Measurements from ENCODE around the gene SH3BP2.

SH3BP2 gene

GRCh38 chr4:2856266-2856665, 63.4 kb downstream of the SH3BP2 start:
- no peak for DNase-seq (ENCODE audit: low spot score)

DNA sequence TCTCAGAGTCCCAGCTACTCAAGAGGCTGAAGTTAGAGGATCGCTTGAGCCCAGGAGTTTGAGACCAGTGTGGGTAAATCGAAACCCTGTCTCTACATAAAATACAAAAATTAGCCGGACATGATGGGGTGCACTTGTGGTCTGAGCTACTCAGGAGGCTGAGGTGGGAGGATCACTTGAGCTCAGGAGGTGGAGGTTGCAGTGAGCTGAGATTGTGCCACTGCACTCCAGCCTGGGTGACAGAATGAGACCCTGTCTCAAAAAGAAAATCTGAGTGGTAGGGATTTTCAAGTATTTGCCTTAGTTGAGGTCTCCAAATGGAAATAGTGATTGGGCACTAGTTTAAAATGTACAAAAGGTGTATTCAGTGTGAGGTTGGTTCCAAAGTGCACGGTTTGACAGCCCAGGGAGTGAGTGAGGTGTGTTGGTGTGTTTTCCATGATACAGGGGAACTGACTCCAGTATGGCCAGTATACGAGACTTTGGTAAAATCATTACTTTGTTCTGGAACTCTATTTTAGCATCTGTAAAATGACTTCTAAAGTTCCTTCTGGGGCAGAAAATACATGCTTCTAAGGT, 64.6 kb downstream of the SH3BP2 start:
- no peak for DNase-seq (ENCODE audit: low spot score)

DNA sequence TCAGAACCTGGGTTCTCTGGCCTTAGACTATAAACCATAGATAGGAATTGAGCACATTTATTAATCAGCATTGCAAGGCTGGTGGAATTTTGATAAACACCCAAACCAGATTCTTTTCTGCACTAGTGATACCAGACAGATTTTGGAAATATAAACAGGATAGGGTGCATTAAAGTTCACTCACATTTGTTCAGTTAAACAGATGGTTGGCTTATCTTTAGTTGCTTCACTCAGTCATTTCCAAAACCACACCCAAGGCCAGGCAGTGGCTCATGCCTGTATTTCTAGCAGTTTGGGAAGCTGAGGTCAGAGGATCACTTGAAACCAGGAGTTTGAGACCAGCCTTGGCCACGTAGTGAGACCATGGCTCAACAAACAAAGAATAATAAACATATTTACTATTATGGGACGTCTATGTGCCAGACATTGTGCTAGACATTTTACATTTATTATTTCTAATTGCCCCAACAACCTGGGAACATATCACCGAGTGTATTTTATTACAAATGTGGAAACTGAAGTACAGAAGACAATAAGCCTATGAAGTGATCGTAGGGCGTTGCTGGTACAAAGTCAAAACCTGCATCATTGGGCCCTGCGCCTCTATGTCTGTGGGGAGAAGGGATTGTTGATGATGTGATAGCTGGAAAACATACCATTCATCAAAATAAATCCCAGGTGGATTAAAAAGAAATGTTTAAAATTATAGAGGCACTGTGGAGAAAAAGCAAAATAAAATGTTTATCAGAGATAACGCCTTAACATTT, 65.7 kb downstream of the SH3BP2 start:
- no peak for DNase-seq (ENCODE audit: low spot score)

DNA sequence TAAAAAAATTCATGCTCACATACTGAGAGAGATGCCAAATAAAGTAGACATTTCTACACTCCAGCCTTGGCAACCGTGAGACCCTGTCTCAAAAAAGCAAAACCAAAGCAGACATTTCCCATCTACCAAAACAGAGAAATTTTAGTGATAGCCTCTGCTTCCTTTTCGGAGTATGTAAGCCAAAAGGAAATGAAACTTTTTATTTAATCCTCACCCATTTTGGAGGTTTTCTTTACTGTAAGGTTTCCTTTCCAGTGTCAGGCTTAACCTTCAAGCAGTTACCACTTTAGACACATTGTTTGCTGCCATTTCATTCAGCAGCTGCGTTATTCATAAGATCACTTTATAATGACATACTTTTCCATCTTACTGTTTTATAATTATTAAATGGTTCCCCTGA, 66.6 kb downstream of the SH3BP2 start:
- DNase-seq (ENCODE audit: low spot score) = no peak

GRCh38 chr4:2860391-2861348, 67.8 kb downstream of the SH3BP2 start:
- no peak for DNase-seq (ENCODE audit: low spot score)

DNA sequence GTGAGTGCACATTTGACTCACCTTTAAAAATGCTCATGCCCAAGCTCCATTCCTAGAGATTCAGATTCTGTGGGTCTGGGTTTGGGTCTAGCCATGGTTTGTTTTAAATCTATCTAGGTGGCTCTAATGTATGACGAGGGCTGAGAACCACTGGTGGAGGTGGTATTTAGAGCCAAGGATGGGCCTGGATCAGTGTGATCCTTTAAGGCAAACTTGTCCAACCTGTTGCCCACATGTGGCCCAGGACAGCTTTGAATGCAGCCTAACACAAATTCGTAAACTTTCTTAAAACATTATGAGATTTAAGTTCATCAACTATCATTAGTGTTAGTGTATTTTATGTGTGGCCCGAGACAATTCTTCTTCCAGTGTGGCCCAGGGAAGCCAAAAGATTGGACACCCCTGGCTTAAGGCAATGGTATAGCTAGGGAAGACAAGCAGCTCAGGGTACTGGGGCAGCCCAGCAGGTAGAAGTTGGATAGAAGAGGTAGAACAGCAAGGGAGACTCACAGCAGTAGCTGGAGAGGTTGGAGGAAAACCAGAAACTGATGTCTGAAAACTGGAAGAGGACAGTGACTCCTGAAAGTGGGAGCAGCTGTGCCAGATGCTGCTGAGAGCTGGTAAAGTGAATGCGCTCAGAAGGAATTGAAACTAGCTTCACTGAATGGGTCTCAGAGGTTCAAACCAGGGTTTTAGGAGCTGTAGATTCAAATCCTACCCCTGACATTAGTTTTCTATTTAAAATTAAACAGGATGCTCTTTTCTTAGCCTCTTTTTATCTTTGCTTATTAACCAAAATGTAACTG, 68.9 kb downstream of the SH3BP2 start:
- no peak for DNase-seq (ENCODE audit: low spot score)

GRCh38 chr4:2862528-2862927, 69.6 kb downstream of the SH3BP2 start:
- DNase-seq (ENCODE audit: low spot score) = no peak

DNA sequence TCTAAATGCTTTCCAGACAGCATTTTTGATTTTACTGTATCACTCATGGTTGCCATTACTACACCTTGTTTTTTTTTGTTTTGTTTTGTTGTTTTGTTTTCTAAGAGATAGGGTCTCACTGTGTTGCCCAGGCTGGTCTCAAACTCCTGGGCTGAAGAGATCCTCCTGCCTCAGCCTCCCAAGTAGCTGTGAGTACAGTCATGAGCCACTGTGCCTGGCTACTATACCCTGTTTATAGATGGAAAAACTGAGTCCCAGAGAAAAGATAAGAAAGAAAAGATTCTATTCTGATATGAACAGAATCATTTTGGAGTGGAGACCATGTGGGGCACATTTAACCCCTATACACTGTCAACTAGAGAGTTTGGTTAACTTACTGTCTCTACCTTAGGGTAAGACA, 70.8 kb downstream of the SH3BP2 start:
- no peak for DNase-seq (ENCODE audit: low spot score)

- DNase-seq (ENCODE audit: low spot score) = no peak
Measured at GRCh38 chr4:2865196-2865780, 72.4 kb downstream of the SH3BP2 start.

- DNase-seq (ENCODE audit: low spot score) = no peak
Measured at GRCh38 chr4:2866160-2866861, 73.4 kb downstream of the SH3BP2 start.

DNA sequence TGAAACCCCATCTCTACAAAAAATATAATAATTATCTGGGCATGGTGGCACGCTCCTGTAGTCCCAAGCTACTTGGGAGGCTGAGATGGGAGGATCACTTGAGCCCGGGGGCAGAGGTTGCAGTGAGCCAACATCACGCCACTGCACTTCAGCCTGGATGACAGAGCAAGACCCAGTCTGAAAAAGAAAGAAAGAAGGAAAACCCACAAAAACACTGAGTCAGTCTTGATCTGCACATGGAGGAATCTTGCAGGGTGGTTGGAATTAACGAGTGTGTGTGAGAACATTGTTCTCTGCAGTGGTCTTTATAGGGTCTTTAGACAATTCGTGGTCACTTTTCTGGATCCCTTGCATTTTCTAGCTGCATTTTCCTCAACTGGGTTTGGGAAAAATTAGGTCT, 74.0 kb downstream of the SH3BP2 start:
- no peak for DNase-seq (ENCODE audit: low spot score)

- DNase-seq (ENCODE audit: low spot score) = no peak
Measured at GRCh38 chr4:2867758-2868491, 75.0 kb downstream of the SH3BP2 start.

DNA sequence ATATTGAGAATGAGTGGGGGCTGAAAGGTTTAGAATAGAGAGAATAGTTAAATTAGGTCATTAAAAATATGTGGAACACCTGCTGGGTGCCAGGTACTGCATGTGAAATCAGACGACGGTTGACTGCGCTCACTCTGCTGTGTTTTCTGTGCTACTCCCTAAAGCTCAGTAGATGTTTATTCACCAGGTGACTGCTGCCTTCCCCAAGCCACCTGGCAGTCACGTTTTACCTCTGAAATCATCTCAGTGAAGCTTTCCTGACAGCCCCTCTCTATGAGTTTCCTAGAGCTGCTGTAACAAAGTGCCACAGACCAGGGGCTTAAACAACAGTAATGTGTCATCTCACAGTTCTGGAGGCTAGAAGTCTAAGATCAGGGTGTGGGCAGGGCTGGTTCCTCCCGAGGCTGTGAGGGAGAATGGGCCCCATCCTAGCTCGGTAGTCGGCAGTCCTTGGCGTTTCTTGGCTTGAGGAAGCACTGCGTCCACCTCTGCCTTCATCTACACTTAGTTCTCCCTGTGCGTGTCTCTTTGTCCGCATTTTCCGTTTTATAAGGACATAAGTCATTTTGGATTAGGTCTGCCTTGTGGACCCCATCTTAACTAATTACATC, 76.1 kb downstream of the SH3BP2 start:
- DNase-seq (ENCODE audit: low spot score) = no peak

DNA sequence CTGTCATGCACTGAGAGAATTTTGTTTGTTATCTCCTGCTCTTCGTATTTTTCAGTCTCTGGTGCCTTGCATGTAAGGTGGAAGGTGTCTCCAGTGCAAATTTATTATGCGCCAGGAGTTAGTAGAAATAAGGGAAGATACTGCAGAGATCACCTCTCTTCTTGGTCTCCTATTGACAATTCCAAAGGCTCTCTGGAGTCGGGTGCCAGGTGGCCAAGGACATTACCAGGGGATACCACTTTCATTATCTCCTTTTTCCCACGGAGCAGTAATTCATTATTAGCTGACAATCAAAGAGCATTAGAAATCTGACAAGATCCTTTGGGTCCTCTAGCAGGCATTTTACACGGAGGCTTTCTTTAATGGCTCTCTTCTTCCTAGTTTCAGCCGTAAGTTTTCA, 76.8 kb downstream of the SH3BP2 start:
- DNase-seq (ENCODE audit: low spot score) = no peak

- DNase-seq (ENCODE audit: low spot score) = no peak
Measured at GRCh38 chr4:2870082-2870481, 77.2 kb downstream of the SH3BP2 start.

GRCh38 chr4:2871466-2871865, 78.6 kb downstream of the SH3BP2 start:
- DNase-seq (ENCODE audit: low spot score) = no peak

DNA sequence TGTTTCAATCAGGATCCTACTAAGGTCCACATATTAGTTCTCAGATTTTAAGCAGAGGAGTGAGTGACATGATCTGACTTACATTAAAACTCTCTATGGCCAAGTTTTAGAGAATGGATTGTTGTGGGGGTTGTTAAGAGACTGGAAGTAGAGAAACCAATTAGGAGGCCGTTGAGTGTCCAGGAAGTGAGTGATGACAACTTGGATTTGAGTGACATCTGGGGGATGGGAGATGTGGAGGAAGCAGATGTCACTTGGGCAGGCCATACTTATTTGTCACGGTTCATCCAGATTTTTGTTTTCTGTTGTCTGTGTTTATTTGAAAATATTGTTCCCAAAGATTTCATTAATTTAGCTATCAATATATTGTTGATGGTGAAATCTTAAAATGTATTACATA, 79.0 kb downstream of the SH3BP2 start:
- DNase-seq (ENCODE audit: low spot score) = no peak

DNA sequence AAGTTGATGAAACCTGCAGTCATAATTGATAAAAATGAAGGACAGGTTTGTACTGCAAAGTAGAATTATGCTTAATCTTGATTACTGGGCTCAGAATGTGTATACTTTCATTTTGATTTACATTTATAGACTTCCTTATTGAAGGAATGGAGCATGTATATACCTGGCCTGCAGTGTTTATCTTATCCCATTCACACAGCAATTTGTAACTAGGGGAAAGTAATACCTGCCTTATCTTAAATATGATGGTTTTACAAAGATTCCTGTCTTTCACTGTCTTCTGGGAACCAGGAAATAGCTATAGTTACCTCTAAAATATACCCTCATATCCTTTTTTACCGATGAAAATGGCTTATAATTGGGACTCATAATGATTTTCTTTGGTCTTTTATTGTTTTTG, 80.4 kb downstream of the SH3BP2 start:
- no peak for DNase-seq (ENCODE audit: low spot score)

GRCh38 chr4:2874861-2875260, 82.0 kb downstream of the SH3BP2 start:
- no peak for DNase-seq (ENCODE audit: low spot score)

DNA sequence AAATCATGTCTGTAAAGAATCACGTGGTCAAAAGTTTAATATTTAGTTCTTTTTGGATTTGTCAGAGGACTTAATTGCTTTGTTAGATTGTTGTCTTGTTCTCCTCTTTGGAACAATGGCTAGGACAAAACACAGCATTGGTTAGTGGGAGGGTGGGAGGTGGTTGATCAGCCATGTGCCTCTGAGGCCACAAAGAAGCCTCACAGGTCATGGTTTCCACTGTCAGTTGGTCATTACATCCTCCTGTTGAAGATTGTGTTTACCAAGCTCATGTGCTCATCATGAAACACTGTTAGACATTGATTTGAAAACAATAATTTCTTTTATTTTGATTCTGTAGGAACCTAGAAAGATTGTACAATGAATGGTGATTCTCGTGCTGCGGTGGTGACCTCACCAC, 82.7 kb downstream of the SH3BP2 start:
- DNase-seq (ENCODE audit: low spot score) = no peak

Measured in CD4-positive, alpha-beta T cell treated with Interleukin-2 at 100 ng/mL for 4 hours (primary cell).